GM21390 (cell line): ENCODE results near the gene ZNF567.

ENCODE experiments used
- ATAC-seq: cut with Tn5 transposase; IDR thresholded peaks from one replicate; pipeline ENCODE4 v1.9.1; 2021; ENCODE audit not compliant: unreplicated experiment

The ZNF567 gene

GRCh38 chr19:36750066-36750691 lies 62.8 kb downstream of the ZNF567 start:
- no peak for ATAC-seq
